Upper lobe of left lung (tissue), 6 donors: ENCODE measurements around the gene NTNG2. TPM values are rescaled to one million over a fixed set of nuclear protein-coding genes. Genes with fewer than 3 reads are reported as not detected.
"Not testable (repeated sequence)": the region's sequence is repeated elsewhere in the genome, so short reads cannot be mapped to it uniquely, and the experiment has no call there.

Experiments used
- ATAC-seq, 2 donors: fragments of 200-7000 bp; cut with Tn5 transposase; one replicate each; pipeline ENCODE4 v1.9.1; 2022; ENCODE audit warnings: mild to moderate bottlenecking in 2 of 2, moderate library complexity in 2 of 2; ENCODE audit not compliant: low FRiP score in 2 of 2
- DNase-seq, 2 donors: peaks; one replicate each; pipeline ENCODE4 v3.0.0-alpha.2; 2019 to 2020
- H3K27ac ChIP-seq, 4 donors: fragments of 200-600 bp; sonication (generic); one replicate each; pipeline ENCODE4 v1.5.1; 2016 to 2019
- H3K27me3 ChIP-seq, 4 donors: fragments of 200-600 bp; sonication (generic); one replicate each; pipeline ENCODE4 v1.5.1; 2017 to 2019
- H3K36me3 ChIP-seq, 4 donors: fragments of 200-600 bp; sonication (generic); one replicate each; pipeline ENCODE4 v1.5.1; 2016 to 2019
- H3K4me1 ChIP-seq, 4 donors: fragments of 200-600 bp; sonication (generic); one replicate each; pipeline ENCODE4 v1.5.1; 2018 to 2019
- H3K4me3 ChIP-seq, 4 donors: fragments of 200-600 bp; sonication (generic); one replicate each; pipeline ENCODE4 v1.5.1; 2017 to 2019; ENCODE audit warnings: mild to moderate bottlenecking in 2 of 4, moderate library complexity in 1 of 4
- H3K9me3 ChIP-seq, 4 donors: fragments of 200-600 bp; sonication (generic); one replicate each; pipeline ENCODE4 v1.5.1; 2018 to 2019
- CTCF ChIP-seq, 6 experiments: fragments of 450-650 bp in 4 of 6; fragments of 200-600 bp in 2 of 6; sonication (generic) in 2 of 6; IDR thresholded peaks; one replicate each; pipeline ENCODE4 v1.5.1; 2016 to 2019; ENCODE audit warnings: antibody characterized with exemption in 6 of 6
- EP300 ChIP-seq, 4 donors: sonication (generic); formaldehyde crosslinking; IDR thresholded peaks; one replicate each; pipeline ENCODE4 v1.5.1; 2017; ENCODE audit warnings: antibody characterized with exemption in 4 of 4, control low read depth in 2 of 4
- POLR2A ChIP-seq, 4 donors: fragments of 450-650 bp; IDR thresholded peaks; one replicate each; pipeline ENCODE4 v1.5.1; 2016 to 2017; ENCODE audit warnings: antibody characterized with exemption in 4 of 4, mild to moderate bottlenecking in 2 of 4
- POLR2AphosphoS5 ChIP-seq, 2 donors: sonication (generic); formaldehyde crosslinking; IDR thresholded peaks; one replicate each; pipeline ENCODE4 v1.5.1; 2017; ENCODE audit warnings: antibody characterized with exemption in 2 of 2
- WGBS, 2 donors: methylation state at CpG; one replicate each; pipeline ENCODE4 v1.1.5; 2017 to 2018; 5-methylcytosine and 5-hydroxymethylcytosine counted together
- total RNA-seq, 6 donors: library from RNA; depleted of rRNA in 4 of 6; stranded (reverse); fragments of >200 nt in 4 of 6; gene quantifications; one replicate each; pipeline versions ENCODE4 v1.1.0 to v1.2.1, GENCODE V29; 2016 to 2021
- donor health status: DM: no; HTN: no; CAD: no; lungs with moderate emphysema.
- donor health status: DM: no; HTN: yes; CAD: no; lungs with severe emphysema.

The NTNG2 gene
- total RNA-seq, 6 donors from 2014 or later: 2.1 to 8.2 (median 4.3) TPM

- H3K36me3 ChIP-seq: peaks cover 13 to 94% (median 56%) of the 10 kb centered on the region in 4 donors
- 87% methylated on average over 3 of the region's 3 CpGs for WGBS, 2 donors
- peaks cover 2 to 16% (median 8%) of the 10 kb centered on the region in 4 donors for H3K4me1 ChIP-seq
- no peaks in the 10 kb centered on the region for H3K9me3 ChIP-seq
- H3K27ac ChIP-seq: no peak overlapping the region
- no peak overlapping the region for H3K4me3 ChIP-seq
- no peak for DNase-seq
- ATAC-seq: no peak
- no peaks in the 10 kb centered on the region for H3K27me3 ChIP-seq
- TF ChIP-seq POLR2AphosphoS5 (IDR thresholded peaks at IDR 0.05) (no peak), EP300 (IDR thresholded peaks at IDR 0.05) (no peak)
Observed at GRCh38 chr9:132266017-132266416, 104.2 kb downstream of the NTNG2 start.

- no peak for TF ChIP-seq CTCF (IDR thresholded peaks at IDR 0.05)
- TF ChIP-seq POLR2AphosphoS5 (IDR thresholded peaks at IDR 0.05): no peak
- TF ChIP-seq EP300 (IDR thresholded peaks at IDR 0.05): no peak
- H3K4me1 ChIP-seq: peaks cover 0 to 5% (median 2%) of the 10 kb centered on the region in 4 donors
- WGBS, 2 donors: 83 to 88% methylated on average over 3 of the region's 3 CpGs
- no peaks in the 10 kb centered on the region for H3K9me3 ChIP-seq
- H3K4me3 ChIP-seq: no peak overlapping the region
- H3K27me3 ChIP-seq: no peaks in the 10 kb centered on the region
- DNase-seq (no peak), ATAC-seq (no peak)
- no peak overlapping the region for H3K27ac ChIP-seq
- H3K36me3 ChIP-seq: peaks cover 13 to 92% (median 60%) of the 10 kb centered on the region in 4 donors
Observed at GRCh38 chr9:132267660-132268059, 105.8 kb downstream of the NTNG2 start.

DNA sequence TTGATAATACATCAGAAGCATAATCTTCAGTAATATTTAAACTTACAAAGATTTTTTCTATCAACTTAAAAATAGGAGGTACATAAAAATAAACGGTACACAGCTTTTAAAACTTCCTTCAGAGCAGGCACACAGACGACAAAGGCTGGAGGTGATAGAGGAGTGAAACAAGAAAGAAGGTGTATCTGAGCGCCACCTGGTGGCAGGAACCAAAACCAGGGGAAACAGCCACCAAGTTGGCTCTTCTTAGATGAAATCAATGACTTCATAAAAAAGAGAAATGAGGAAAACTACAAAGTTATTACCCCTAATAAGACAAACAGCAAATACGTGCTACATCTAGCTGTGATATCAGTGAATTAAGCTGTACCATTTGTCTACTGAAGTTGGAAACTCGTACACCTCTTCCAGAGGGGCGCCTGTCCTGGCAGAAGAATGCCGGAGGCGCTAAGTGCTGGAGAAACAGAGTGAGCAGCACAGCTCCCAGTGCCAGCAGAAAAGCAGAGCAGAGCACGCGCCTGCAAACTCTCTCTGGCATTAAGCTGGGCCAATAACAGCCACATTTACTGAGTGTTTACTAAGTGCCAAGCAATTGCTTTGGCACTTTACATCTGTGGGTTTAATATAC, 107.0 kb downstream of the NTNG2 start:
- 46 to 51% methylated on average over 10 of the region's 10 CpGs for WGBS, 2 donors
- H3K27me3 ChIP-seq: no peaks in the 10 kb centered on the region
- DNase-seq (peak in 1 of 2 donors; percentile 47), ATAC-seq (peak in 1 of 2 donors; percentile 73)
- TF ChIP-seq POLR2A (IDR thresholded peaks at IDR 0.05) (no peak), CTCF (IDR thresholded peaks at IDR 0.05) (peak; percentile 57 to 81 (median 66))
- H3K36me3 ChIP-seq: peaks cover 20 to 92% (median 58%) of the 10 kb centered on the region in 4 donors
- no peak overlapping the region for H3K27ac ChIP-seq
- H3K9me3 ChIP-seq: no peaks in the 10 kb centered on the region
- peaks cover 0 to 3% (median 0%) of the 10 kb centered on the region in 4 donors for H3K4me1 ChIP-seq
- no peak overlapping the region for H3K4me3 ChIP-seq

GRCh38 chr9:132269704-132270516, 108.1 kb downstream of the NTNG2 start:
- H3K27ac ChIP-seq: peak overlapping the region; percentile 2 to 24 (median 10)

DNA sequence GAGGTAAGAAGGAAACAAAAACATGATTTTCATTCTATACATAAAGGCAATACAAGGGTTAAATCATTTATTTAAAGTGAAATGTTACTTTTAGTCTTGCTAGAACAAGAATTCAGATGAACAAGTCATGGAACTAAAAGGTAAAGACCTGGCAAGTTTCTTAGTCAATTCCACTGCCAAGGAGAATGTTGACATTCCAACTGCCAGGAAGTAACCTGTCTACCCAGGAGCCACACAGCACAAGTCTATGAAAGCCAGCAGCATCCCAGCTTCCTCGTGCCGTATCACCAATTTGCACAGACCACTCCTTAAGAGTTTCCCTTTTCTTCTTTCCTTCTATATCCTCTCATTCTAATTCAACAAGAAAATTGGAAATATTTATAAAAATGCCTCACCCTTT, 113.0 kb downstream of the NTNG2 start:
- TF ChIP-seq EP300 (IDR thresholded peaks at IDR 0.05) (no peak), POLR2A (IDR thresholded peaks at IDR 0.05) (no peak), CTCF (IDR thresholded peaks at IDR 0.05) (no peak), POLR2AphosphoS5 (IDR thresholded peaks at IDR 0.05) (no peak)
- Histone ChIP-seq H3K27ac (no peak overlapping the region), H3K4me3 (no peak overlapping the region), H3K4me1 (no peaks in the 10 kb centered on the region), H3K9me3 (no peaks in the 10 kb centered on the region), H3K27me3 (no peaks in the 10 kb centered on the region), H3K36me3 (peaks cover 55 to 97% (median 75%) of the 10 kb centered on the region in 4 donors)
- DNase-seq: no peak
- 85 to 91% methylated on average over 2 of the region's 2 CpGs for whole genome bisulfite sequencing, 2 donors
- ATAC-seq: no peak

More at GRCh38 chr9:132269704-132270516, 108.1 kb downstream of the NTNG2 start:
- not testable (repeated sequence) for H3K4me1 ChIP-seq, ATAC-seq, H3K27me3 ChIP-seq, H3K9me3 ChIP-seq, H3K4me3 ChIP-seq, DNase-seq
- 76 to 93% methylated on average over 8 to 12 of the region's 16 CpGs for WGBS, 2 donors
- peaks cover 22 to 92% (median 58%) of the 10 kb centered on the region in 4 donors for H3K36me3 ChIP-seq
